Measurements from ENCODE around the gene FCN3.
A peak's percentile ranks its signal among the peaks of the same experiment; 100 is the strongest.
"Not testable (repeated sequence)": the region's sequence is repeated elsewhere in the genome, so short reads cannot be mapped to it uniquely, and the experiment has no call there.

FCN3 gene

GRCh38 chr1:27399251-27400025 is 24.8 kb upstream of the FCN3 start:
- DNase-seq: no peak

- no peak for DNase-seq
Observed at GRCh38 chr1:27398405-27399149, 24.0 kb upstream of the FCN3 start.

GRCh38 chr1:27397749-27398148 is 23.1 kb upstream of the FCN3 start:
- DNase-seq: no peak

GRCh38 chr1:27397110-27397509 is 22.5 kb upstream of the FCN3 start:
- DNase-seq: no peak

GRCh38 chr1:27395441-27396195 is 21.0 kb upstream of the FCN3 start:
- DNase-seq: peak; percentile 73 to 80

DNA sequence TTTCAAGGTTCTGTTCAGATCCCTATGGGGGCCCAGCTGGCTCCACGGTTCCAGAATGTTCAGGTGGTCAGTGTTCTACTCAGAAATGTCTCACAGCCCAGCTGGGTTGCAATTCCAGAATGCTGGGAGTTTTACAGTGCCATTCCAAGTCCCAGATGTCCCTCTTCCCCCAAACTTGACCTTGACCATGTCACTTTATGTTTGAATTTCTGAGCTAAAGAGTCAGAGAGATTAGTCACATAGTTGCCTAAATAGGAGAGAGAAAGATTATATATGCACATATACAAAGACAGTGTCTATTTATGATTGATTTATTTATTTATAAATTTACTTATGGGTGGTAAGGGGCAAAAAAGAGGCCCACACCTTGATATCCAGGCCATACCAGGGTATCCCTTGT is 20.3 kb upstream of the FCN3 start:
- no peak for DNase-seq

GRCh38 chr1:27394282-27394658 is 19.6 kb upstream of the FCN3 start:
- no peak for DNase-seq

- DNase-seq: no peak
Observed at GRCh38 chr1:27393641-27394281, 19.1 kb upstream of the FCN3 start.

DNA sequence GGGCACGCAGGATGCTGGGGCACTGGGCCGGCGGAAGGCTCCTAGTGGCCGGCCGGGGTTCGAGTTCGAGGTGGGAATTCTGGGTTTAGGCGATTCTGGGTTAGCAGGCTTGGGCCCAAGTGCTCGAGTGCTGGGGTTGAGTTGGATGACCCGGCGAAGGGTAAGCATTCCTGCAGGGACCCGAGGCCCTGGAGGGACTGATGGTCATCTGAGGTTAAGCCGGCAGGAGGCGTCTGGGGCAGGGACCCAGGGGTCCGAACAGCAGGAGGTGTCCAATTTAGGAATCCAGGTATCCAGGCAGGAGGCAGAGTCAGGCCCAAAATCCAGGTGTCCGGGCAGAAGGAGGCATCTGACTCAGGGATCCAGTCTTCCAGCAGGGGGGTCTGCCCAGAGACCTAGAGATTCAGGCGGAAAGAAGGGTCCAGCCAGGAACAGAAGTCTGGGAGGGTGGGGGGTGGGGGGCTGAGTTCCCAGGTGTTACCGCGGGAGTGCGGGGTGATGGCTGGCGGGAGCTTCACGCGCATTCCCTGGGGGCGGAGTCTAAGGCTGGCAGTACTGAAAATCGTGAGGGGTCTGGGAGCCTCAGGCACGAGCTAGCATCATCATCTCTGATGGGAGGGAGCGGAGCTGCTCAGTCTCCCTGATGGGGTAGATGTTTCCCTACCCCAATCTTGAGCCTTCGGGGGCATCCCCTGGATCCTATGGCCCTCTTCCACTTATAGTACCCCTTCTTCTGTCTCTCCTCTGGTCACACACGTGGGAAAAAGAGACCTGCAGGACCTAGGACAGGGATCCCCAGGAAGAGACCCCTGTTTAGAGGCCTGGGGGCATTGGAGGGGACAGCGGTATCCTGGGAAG is 18.4 kb upstream of the FCN3 start:
- DNase-seq: peak in 1 of 2 donors; percentile 11

- peak; percentile 93 to 94 for DNase-seq
Observed at GRCh38 chr1:27392096-27392777, 17.6 kb upstream of the FCN3 start, which contains the start of gene GPR3. GPR3 (plus strand) TSS chr1:27392622; CDS start chr1:27393799, 1,177 bp downstream.

DNA sequence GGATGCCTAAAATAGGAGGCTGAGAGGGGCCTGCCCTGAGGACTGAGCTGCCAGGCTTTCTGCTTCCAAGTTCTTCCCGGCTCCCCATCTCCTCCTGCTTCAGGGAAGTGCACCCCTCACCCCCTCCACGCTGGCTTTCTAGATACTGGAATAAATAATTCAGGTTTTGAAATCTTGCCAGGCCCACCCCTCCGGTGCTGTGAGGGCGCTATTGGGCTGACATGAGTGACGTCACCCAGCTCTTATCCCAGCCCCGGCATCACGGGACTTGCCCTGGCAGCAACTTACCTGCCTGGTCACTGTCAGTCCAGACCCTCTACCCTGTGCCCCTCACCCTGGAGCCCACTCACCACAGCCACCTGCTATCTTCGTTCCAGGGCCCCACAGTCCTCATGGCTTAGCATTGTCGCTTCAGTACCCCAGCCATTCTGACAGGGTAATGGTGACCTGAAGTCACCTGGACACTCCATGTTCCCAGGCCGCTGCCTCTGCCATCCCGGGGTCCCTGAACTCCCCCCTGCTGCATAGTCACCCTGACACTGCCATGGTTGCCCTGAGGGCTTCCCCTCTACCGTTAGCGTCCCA is 17.0 kb upstream of the FCN3 start:
- DNase-seq: peak; percentile 21 to 37

- DNase-seq: peak; percentile 69 to 78
Observed at GRCh38 chr1:27388337-27389005, 13.8 kb upstream of the FCN3 start.

GRCh38 chr1:27384797-27385196 is 10.2 kb upstream of the FCN3 start:
- not testable (repeated sequence) for DNase-seq

DNA sequence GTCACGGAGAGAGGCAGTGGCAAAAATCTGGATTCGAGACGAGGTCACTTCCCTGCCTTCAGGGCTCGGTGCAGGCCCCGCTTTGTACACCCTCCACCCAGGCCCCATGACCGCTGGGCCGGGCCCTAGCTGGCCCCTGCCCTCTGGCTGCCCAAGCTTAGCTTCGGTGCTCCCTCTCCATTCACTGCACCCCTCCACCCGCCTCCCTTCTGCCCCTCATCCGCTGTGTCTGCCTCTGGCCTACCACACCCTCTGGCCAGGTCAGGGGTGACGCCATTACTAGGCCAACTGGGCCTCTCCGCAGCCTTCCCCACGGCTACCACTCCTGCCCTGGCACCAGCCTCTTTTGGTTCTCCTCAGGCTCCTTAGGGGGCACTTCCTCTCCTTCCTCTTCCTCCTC is 9.0 kb upstream of the FCN3 start:
- DNase-seq: no peak

DNA sequence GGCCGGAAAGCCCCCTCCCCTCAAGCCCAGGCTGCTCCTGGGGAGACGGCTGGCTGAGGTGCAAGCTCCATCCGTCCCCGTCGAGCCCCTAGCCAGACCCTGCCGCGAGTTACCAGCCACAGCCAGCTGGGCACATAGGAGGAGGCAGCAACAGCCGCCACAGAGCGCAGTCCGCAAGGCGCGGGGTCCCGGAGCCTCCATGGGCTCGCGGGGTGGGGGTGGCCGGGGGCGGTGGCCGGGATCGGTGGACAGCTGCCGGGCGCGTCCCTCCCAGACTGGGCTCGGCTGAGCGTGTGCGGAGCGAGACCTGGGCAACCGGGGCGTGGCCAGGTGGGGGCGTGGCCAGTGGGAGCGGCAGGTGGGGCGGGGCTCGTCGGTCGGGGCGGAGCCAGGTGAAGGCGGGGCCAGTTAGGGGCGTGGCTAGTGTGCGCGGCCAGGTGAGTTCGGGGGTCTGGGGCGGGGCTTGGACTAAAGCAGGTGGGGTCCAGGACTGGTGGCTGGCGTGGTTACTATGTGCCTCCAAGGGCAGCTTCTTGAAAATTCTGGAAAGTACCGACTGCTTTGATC is 8.5 kb upstream of the FCN3 start, which contains the start of gene CD164L2:
TSS of gene CD164L2 (minus strand) at position 295 of the 567 bp plus-strand sequence. CDS start at position 201, 94 bp downstream.
- peak; percentile 40 to 54 for DNase-seq

GRCh38 chr1:27381969-27382762 is 7.5 kb upstream of the FCN3 start:
- no peak for DNase-seq

- no peak for DNase-seq
Observed at GRCh38 chr1:27380766-27381733, 6.4 kb upstream of the FCN3 start.

- DNase-seq: no peak
Observed at GRCh38 chr1:27380224-27380623, 5.6 kb upstream of the FCN3 start.

All from activated CD4-positive, alpha-beta T cell treated with anti-CD3 and anti-CD28 coated beads for 4 hours (primary cell).